HG02870 (cell line): ENCODE results near the gene ACAA2.

Source experiments
- ATAC-seq: cut with Tn5 transposase; IDR thresholded peaks from one replicate; pipeline ENCODE4 v1.9.1; 2021; ENCODE audit warnings: mild to moderate bottlenecking, moderate library complexity; ENCODE audit not compliant: unreplicated experiment

ACAA2 gene

GRCh38 chr18:49744376-49745008, 68.8 kb downstream of the ACAA2 start:
- ATAC-seq, result no peak

DNA sequence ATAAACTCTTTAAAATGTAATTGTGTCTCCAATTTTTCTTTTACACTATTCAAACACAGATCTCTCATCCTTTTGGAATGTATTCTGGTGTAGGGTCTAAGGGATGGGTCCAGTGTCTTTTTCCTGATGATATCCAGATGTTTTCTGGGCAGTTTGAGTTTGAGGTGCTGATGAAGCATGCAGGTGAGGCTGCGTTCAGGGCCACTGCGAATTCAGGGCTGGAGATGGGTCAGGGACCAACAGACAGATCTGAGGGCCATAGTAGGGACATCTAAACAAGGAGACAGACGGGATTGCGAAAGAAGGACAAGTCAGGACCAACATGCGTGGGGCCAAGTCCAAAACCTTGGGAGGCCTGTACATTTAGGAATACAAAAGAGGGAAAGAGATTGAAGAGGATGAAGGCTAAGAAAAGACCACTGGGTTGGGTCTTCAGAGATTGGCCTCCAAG, 70.2 kb downstream of the ACAA2 start:
- no peak for ATAC-seq

DNA sequence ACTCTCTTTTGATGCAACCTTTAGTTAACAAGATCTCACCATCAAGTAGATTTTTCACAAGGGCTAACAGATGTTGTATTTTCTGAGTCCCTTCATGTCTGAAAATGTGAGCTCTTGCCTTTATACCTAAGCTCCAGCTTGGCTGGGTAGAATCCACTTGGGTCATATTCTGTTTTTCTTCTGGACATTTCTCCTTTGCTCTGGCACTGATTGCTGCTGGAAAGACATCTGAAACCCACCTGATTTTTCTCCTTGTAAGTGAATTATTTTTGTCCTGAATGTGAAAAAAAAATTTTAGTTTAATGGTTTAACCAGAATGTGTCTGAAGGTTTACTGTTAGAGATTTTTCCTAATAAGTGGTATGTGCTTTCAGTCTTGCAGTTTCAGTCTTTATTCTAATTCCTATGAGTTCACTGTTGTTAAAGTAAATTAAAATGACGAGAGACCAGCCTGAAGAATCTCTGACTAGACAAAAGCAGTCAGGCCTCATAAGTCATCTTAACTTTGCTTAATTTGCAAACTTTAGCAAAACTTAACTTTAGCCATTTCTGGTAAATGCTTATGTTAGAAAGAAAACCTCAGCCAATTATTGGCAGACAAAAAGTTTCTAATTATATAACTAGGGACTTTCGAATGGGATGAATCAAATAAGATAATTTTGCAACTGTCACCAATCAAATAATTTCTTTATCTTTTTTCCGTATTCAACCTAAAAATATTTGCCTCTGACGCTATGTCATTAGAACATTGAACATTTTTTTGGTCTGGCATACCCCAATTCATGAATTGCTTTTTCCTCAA, 70.8 kb downstream of the ACAA2 start:
- no peak for ATAC-seq

DNA sequence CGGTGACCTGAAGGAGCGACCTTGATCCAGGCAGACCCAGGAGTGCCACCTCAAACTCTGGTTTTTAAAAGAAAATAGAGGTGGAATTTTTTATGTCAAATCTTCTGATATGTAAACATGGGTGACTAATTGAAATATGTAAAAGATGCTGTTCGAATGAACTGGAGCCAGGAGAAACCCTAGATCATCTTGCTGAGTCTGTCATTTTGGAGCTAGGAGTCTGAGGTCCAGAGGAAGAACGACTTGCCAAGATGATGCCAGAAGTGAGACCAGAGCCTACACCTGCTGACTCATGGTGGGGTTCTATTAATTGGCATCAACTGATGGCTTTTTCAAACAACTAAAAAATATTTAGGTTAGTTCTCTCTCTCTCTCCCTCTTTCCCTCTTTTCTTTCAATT, 74.1 kb downstream of the ACAA2 start:
- no peak for ATAC-seq

DNA sequence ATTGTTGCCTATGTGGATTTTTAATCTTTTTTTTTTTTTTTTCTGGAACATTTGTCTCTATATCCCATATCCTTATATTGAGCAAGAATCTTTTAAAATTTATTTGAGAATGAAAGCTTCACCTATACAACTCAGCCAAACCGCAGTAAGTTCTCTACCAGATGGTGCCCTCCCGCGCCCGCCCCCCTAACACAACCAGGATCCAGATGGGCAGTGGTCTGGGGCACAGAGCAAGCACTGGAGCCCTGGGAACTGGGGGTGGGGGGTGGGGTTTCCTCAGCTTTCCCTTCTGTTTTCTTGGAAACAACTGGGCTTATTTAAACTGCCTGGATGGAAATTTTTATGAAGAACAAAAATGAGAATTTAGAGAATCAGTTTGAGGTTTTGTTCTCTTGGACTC, 74.6 kb downstream of the ACAA2 start:
- ATAC-seq, result no peak

DNA sequence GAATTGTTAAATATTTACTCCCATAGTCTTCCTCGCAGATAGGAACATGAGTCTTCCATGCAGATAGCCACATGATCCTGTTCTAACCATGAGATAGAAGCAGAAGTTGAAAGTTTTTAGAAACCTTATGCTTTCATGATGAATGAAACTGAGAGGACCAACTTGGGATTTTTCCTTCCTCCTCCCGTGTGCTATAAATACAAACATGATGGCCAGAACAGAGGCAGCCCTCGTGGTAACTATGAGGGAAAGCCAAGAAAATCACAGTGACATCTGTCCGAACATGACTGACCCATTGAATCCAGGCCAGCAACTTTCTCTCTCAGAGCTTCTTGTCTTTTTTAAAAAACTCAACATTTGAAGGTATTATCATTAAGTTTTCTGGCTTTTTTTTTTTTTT, 78.5 kb downstream of the ACAA2 start:
- ATAC-seq, result no peak

GRCh38 chr18:49733896-49734585, 79.3 kb downstream of the ACAA2 start:
- ATAC-seq, result no peak

DNA sequence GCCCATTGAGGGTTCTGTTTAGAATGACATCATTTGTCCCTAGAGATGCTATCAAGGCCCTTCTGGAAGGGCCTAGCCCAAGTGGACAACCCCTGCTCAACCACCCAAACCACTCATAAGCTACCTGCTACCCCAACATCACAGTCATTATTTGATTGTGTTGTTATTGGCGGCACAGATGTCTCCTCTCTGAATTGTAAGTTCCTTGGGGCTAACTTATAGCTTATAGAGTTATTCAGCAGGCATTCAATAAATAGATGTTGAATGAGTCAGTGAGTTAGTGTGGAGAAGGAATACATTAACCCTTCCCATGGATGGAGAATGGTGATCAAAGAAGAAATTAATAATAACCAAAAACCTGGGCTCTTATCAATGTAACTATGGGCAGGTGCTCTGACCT, 80.0 kb downstream of the ACAA2 start:
- ATAC-seq, result no peak
